ENCODE measurements around the gene GATAD2A. TPM values are rescaled to one million over a fixed set of nuclear protein-coding genes. Genes with fewer than 3 reads are reported as not detected.
A peak's percentile ranks its signal among the peaks of the same experiment; 100 is the strongest.

Gene GATAD2A
- total and polyA plus RNA-seq, 8 donors, result 9.3 to 119 (median 20.2) TPM

DNA sequence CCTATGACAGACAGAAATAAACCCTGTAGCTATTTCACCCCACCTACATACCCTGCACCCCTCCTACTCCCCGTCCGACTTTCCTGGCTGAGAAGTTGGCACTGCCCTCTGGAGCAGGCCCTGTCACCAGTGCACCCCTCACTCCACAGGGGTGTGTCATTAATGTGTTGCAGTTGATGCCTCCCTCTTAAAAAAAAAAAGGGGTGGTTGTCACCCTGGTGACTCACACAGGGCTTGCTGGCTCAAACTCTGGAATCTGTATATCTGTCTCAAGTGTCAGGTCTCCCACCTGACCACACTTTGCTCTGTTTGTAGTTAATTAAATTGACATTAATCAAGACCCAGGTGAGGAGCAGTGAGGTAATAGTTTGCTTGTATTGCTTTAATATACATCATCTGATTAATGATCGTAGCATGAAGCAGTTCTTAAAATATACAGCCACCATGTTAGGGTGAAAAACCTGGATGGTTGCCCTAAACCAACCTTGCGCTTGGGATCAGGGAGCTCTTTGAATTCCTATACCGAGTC, 2.0 kb upstream of the GATAD2A start:
- 61 to 66% (median 64%) methylated on average over 5 of the region's 5 CpGs for WGBS, 5 donors
- peaks cover 26 to 62% (median 46%) of the 10 kb centered on the region in 4 donors for H3K4me1 ChIP-seq
- intact Hi-C loops (cut with DNase I; ENCODE audit: low total_unique reads), result no loop called here
- TF ChIP-seq POLR2AphosphoS5 (IDR thresholded peaks at IDR 0.05), result no peak
- no peak for TF ChIP-seq POLR2A (IDR thresholded peaks at IDR 0.05)
- TF ChIP-seq CTCF (IDR thresholded peaks at IDR 0.05), result no peak
- no peak for TF ChIP-seq EP300 (IDR thresholded peaks at IDR 0.05)
- H3K4me3 ChIP-seq, result no peak overlapping the region
- peak overlapping the region in 2 of 5 donors; percentile 52 to 96 for H3K27ac ChIP-seq
- peak in 1 of 2 donors; percentile 51 for DNase-seq
- no peaks in the 10 kb centered on the region for H3K36me3 ChIP-seq
- H3K27me3 ChIP-seq, result no peaks in the 10 kb centered on the region
- H3K9me3 ChIP-seq, result no peaks in the 10 kb centered on the region

DNA sequence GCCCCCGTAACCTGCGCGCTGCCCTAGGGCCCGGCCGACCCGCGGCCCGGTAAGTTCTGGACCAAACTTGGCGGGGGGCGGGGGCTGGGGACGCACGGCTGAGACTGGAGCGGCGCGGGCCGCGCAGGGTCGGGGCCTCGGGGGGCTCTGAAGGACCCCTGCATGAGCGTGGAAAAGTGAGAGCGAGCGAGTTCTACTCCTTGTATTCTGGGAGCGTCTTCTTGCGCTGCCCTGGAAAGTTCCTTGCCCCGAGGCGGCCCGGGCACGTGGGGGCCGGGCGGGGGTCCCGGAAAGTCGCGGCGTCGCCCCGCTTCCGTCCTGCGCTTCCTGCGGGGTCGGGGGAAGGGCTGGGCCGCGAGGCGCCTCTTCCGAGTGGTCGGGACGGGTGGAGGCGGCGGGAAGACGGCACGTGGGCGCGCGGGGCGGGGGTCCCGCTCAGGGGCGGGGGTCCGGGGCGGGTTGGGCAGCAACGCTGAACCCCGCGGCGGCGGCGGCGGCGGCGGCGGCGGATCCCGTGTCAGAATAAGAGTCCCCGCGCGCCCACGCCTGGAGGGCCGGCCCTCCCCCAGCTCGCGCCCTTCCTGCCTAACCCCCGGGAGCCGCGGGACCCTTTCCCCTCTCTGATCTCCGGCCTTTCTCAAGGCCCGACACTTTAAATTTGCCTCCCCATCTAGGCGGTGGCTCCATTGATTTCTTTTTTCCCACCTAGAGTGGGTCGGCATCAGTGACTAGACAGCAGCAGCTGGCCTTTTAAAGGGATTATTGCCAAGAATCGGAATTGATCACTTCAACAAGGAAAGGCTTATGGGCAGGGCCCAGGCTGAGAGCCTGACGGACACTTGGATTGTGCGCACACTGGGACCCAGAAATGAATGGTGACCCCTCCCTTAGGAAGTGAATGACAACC, 749 bp downstream of the GATAD2A start:
- H3K4me3 ChIP-seq, result peak overlapping the region; percentile 93 to 96 (median 96)
- H3K27ac ChIP-seq, result peak overlapping the region; percentile 92 to 96 (median 93)
- TF ChIP-seq EP300 (IDR thresholded peaks at IDR 0.05), result no peak
- peaks cover 45 to 73% (median 63%) of the 10 kb centered on the region in 4 donors for H3K4me1 ChIP-seq
- H3K36me3 ChIP-seq, result no peaks in the 10 kb centered on the region
- WGBS, 5 donors, result 0 to 2% (median 1%) methylated on average over 28 to 86 of the region's 87 CpGs
- H3K27me3 ChIP-seq, result no peaks in the 10 kb centered on the region
- H3K9me3 ChIP-seq, result no peaks in the 10 kb centered on the region
- intact Hi-C loops (cut with DNase I; ENCODE audit: low total_unique reads), result no loop called here
- peak; percentile 49 to 80 for DNase-seq

DNA sequence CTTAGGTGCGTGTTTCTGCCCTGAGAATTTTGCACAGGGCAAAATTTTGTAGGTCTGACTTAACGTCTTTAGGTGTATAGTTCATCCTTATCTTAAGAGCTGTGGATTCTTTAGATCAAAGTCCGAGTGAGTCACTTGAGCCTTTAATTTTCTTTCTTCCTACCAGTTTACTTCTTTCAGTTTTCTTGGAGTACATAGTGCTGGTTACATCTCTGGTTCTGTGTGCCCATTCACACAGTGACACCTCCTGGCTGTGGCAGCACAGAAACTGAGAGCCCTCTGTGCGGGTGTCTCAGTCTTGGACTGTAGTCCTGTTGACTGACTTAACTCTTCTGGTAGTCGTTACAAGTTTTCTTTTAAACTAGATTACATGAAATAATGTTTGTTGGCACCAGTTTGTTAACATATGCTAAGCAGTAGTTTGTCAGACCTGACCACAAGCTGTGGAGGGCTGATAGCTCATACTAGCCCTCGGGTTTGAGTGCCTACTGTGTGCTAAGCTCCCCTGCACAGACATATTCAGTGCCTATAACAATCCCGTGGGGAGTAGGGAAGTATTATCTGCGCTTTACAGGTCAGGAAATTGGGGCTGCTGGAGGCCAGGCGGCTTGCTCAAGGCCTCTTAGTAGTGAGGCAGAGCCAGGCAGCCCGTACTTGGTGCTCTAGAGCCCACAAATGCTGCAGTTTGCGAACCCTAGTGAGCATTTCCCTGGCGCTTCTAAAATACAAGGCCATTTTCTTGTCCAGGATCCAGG, 1.6 kb downstream of the GATAD2A start:
- WGBS, 5 donors, result 8 to 23% (median 19%) methylated on average over 12 of the region's 12 CpGs
- intact Hi-C loops (cut with DNase I; ENCODE audit: low total_unique reads), result no loop called here
- H3K27ac ChIP-seq, result peak overlapping the region; percentile 92 to 96 (median 93)

DNA sequence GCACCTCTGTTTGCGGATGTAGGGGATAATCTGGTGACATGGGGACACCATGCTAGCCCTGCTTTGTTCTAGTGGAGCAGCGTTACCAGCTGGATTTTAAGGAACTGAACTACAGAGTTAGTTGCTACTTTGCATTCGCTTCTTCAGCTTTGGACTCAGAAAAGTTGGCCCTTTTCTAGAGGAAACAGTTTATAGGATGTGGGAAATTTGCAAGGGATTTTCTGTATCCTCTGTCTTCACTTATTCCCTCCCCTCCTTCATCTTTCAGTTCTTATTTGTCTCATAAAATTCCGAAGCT, 2.1 kb downstream of the GATAD2A start:
- WGBS, 5 donors, result 62 to 80% (median 66%) methylated on average over 4 of the region's 4 CpGs
- Histone ChIP-seq H3K9me3 (no peaks in the 10 kb centered on the region), H3K4me3 (peak overlapping the region in 3 of 4 donors; percentile 93 to 96 (median 96)), H3K27me3 (no peaks in the 10 kb centered on the region), H3K27ac (peak overlapping the region; percentile 17 to 96 (median 93)), H3K4me1 (peaks cover 45 to 84% (median 67%) of the 10 kb centered on the region in 4 donors), H3K36me3 (no peaks in the 10 kb centered on the region)
- DNase-seq, result no peak
- intact Hi-C loops (cut with DNase I; ENCODE audit: low total_unique reads), result no loop called here
- TF ChIP-seq POLR2AphosphoS5 (IDR thresholded peaks at IDR 0.05), result no peak
- TF ChIP-seq EP300 (IDR thresholded peaks at IDR 0.05), result no peak
- no peak for TF ChIP-seq POLR2A (IDR thresholded peaks at IDR 0.05)
- no peak for TF ChIP-seq CTCF (IDR thresholded peaks at IDR 0.05)

More for the DNA sequence above, 1.6 kb downstream of the GATAD2A start:
- DNase-seq, result peak; percentile 59 to 77
- Histone ChIP-seq H3K4me3 (peak overlapping the region; percentile 93 to 96 (median 96)), H3K4me1 (peaks cover 45 to 79% (median 67%) of the 10 kb centered on the region in 4 donors), H3K27me3 (no peaks in the 10 kb centered on the region), H3K36me3 (no peaks in the 10 kb centered on the region), H3K9me3 (no peaks in the 10 kb centered on the region)
- TF ChIP-seq POLR2A (IDR thresholded peaks at IDR 0.05), result no peak
- TF ChIP-seq CTCF (IDR thresholded peaks at IDR 0.05), result peak in 2 of 7 experiments; percentile 31 to 32

Measured in stomach (tissue), 9 donors.